BLaER1 (cell line): ENCODE measurements around the gene OR6C76.
A peak's percentile ranks its signal among the peaks of the same experiment; 100 is the strongest.
"Not testable (repeated sequence)": the region's sequence is repeated elsewhere in the genome, so short reads cannot be mapped to it uniquely, and the experiment has no call there.

Experiments used
- H3K27ac ChIP-seq: shearing (Covaris generic); formaldehyde crosslinking; 2 replicates; pipeline ENCODE4 v1.8.1; 2022
- H3K27me3 ChIP-seq: shearing (Covaris generic); formaldehyde crosslinking; 2 replicates; pipeline ENCODE4 v1.8.1; 2022
- H3K36me3 ChIP-seq: shearing (Covaris generic); formaldehyde crosslinking; 2 replicates; pipeline ENCODE4 v1.8.1; 2022
- H3K4me1 ChIP-seq: shearing (Covaris generic); formaldehyde crosslinking; 2 replicates; pipeline ENCODE4 v1.8.1; 2022
- H3K4me2 ChIP-seq: shearing (Covaris generic); formaldehyde crosslinking; 2 replicates; pipeline ENCODE4 v1.8.1; 2022
- H3K4me3 ChIP-seq: shearing (Covaris generic); formaldehyde crosslinking; 2 replicates; pipeline ENCODE4 v1.8.1; 2022
- H3K9ac ChIP-seq: shearing (Covaris generic); formaldehyde crosslinking; 2 replicates; pipeline ENCODE4 v1.8.1; 2022
- H3K9me3 ChIP-seq: shearing (Covaris generic); formaldehyde crosslinking; 2 replicates; pipeline ENCODE4 v1.8.1; 2022
- H4K20me1 ChIP-seq: shearing (Covaris generic); formaldehyde crosslinking; 2 replicates; pipeline ENCODE4 v1.8.1; 2022
- Cebpa-rat ChIP-seq: shearing (Covaris generic); IDR thresholded peaks from 2 replicates; pipeline ENCODE4 v1.8.1; 2022

OR6C76 gene

GRCh38 chr12:55416961-55417360 lies 9.1 kb upstream of the OR6C76 start:
- TF ChIP-seq Cebpa-rat: no peak
- Histone ChIP-seq H3K4me3 (no peak overlapping the region), H3K9ac (no peak overlapping the region), H3K27ac (no peak overlapping the region), H3K9me3 (no peaks in the 10 kb centered on the region), H4K20me1 (no peaks in the 10 kb centered on the region), H3K36me3 (no peaks in the 10 kb centered on the region), H3K27me3 (peaks cover 10% of the 10 kb centered on the region; the same call in 1 of the 2 replicates), H3K4me2 (no peak overlapping the region), H3K4me1 (no peaks in the 10 kb centered on the region)

- H3K36me3 ChIP-seq: no peaks in the 10 kb centered on the region
- no peak overlapping the region for H3K9ac ChIP-seq
- H3K4me1 ChIP-seq: no peaks in the 10 kb centered on the region
- TF ChIP-seq Cebpa-rat: no peak
- no peaks in the 10 kb centered on the region for H3K9me3 ChIP-seq
- no peak overlapping the region for H3K4me2 ChIP-seq
- H3K27me3 ChIP-seq: peaks cover 4% of the 10 kb centered on the region; the same call in 1 of the 2 replicates
- no peak overlapping the region for H3K4me3 ChIP-seq
- H3K27ac ChIP-seq: no peak overlapping the region
- no peaks in the 10 kb centered on the region for H4K20me1 ChIP-seq
These were observed 5.6 kb upstream of the OR6C76 start for GRCh38 chr12:55420307-55420962.

GRCh38 chr12:55428331-55429243 lies 2.5 kb downstream of the OR6C76 start:
- no peak overlapping the region for H3K27ac ChIP-seq
- no peak for TF ChIP-seq Cebpa-rat
- no peak overlapping the region for H3K4me2 ChIP-seq

GRCh38 chr12:55441233-55441632 lies 15.2 kb downstream of the OR6C76 start:
- not testable (repeated sequence) for H3K36me3 ChIP-seq, H3K4me3 ChIP-seq, H3K9ac ChIP-seq, H3K27ac ChIP-seq, H3K4me1 ChIP-seq, H3K4me2 ChIP-seq, H4K20me1 ChIP-seq, H3K27me3 ChIP-seq
- H3K9me3 ChIP-seq: peaks cover 13% of the 10 kb centered on the region

More at GRCh38 chr12:55428331-55429243, 2.5 kb downstream of the OR6C76 start:
- Histone ChIP-seq H3K9me3 (no peaks in the 10 kb centered on the region), H3K36me3 (no peaks in the 10 kb centered on the region), H3K9ac (no peak overlapping the region), H3K27me3 (no peaks in the 10 kb centered on the region), H4K20me1 (no peaks in the 10 kb centered on the region), H3K4me3 (no peak overlapping the region), H3K4me1 (no peaks in the 10 kb centered on the region)

GRCh38 chr12:55443776-55444175 lies 17.7 kb downstream of the OR6C76 start, which contains the start of gene OR6C2:
TSS of gene OR6C2 (plus strand) at chr12:55444076. CDS start at chr12:55452214, 8,138 bp downstream.
- Histone ChIP-seq H4K20me1 (no peaks in the 10 kb centered on the region), H3K27me3 (no peaks in the 10 kb centered on the region), H3K27ac (no peak within 1 kb of the TSS), H3K9ac (no peak within 1 kb of the TSS), H3K4me2 (0 out of 2 replicates have a peak within 1 kb of the TSS, but pooled peaks have one; percentile 3), H3K9me3 (peaks cover 13% of the 10 kb centered on the region), H3K4me3 (no peak within 1 kb of the TSS), H3K4me1 (no peaks in the 10 kb centered on the region), H3K36me3 (no peaks in the 10 kb centered on the region)
- TF ChIP-seq Cebpa-rat: no peak

- Histone ChIP-seq H3K27ac (no peak overlapping the region), H3K4me3 (no peak overlapping the region), H4K20me1 (no peaks in the 10 kb centered on the region), H3K9me3 (peaks cover 12% of the 10 kb centered on the region), H3K9ac (no peak overlapping the region), H3K4me1 (no peaks in the 10 kb centered on the region), H3K4me2 (no peak overlapping the region), H3K36me3 (no peaks in the 10 kb centered on the region), H3K27me3 (no peaks in the 10 kb centered on the region)
- TF ChIP-seq Cebpa-rat: no peak
These were observed 19.3 kb downstream of the OR6C76 start for GRCh38 chr12:55445357-55445756.

- H4K20me1 ChIP-seq: no peaks in the 10 kb centered on the region
- H3K4me3 ChIP-seq: no peak overlapping the region
- H3K9ac ChIP-seq: no peak overlapping the region
- H3K4me2 ChIP-seq: no peak overlapping the region
- no peaks in the 10 kb centered on the region for H3K27me3 ChIP-seq
- peaks cover 2% of the 10 kb centered on the region for H3K9me3 ChIP-seq
- no peaks in the 10 kb centered on the region for H3K36me3 ChIP-seq
- TF ChIP-seq Cebpa-rat: no peak
- H3K4me1 ChIP-seq: no peaks in the 10 kb centered on the region
- H3K27ac ChIP-seq: no peak overlapping the region
These were observed 20.3 kb downstream of the OR6C76 start for GRCh38 chr12:55446326-55446725.

GRCh38 chr12:55448825-55449224 lies 22.8 kb downstream of the OR6C76 start:
- Histone ChIP-seq H3K36me3 (no peaks in the 10 kb centered on the region), H3K4me2 (no peak overlapping the region), H3K4me1 (no peaks in the 10 kb centered on the region), H3K9me3 (no peaks in the 10 kb centered on the region), H3K27ac (no peak overlapping the region), H3K9ac (no peak overlapping the region), H3K27me3 (no peaks in the 10 kb centered on the region), H4K20me1 (no peaks in the 10 kb centered on the region), H3K4me3 (no peak overlapping the region)
- no peak for TF ChIP-seq Cebpa-rat

GRCh38 chr12:55464926-55465325 lies 38.9 kb downstream of the OR6C76 start:
- H3K9ac ChIP-seq, H3K36me3 ChIP-seq, H3K27ac ChIP-seq, H3K27me3 ChIP-seq, H3K4me3 ChIP-seq, H4K20me1 ChIP-seq, H3K9me3 ChIP-seq, H3K4me2 ChIP-seq: not testable (repeated sequence)
- H3K4me1 ChIP-seq: peaks cover 16% of the 10 kb centered on the region

- no peak overlapping the region for H3K4me3 ChIP-seq
- no peaks in the 10 kb centered on the region for H3K27me3 ChIP-seq
- no peak overlapping the region for H3K9ac ChIP-seq
- H3K27ac ChIP-seq: no peak overlapping the region
- H3K4me2 ChIP-seq: peak overlapping the region; percentile 45
- H3K9me3 ChIP-seq: peaks cover 4% of the 10 kb centered on the region; the same call in 1 of the 2 replicates
- no peaks in the 10 kb centered on the region for H3K36me3 ChIP-seq
- no peak for TF ChIP-seq Cebpa-rat
- H4K20me1 ChIP-seq: no peaks in the 10 kb centered on the region
- peaks cover 16% of the 10 kb centered on the region for H3K4me1 ChIP-seq
These were observed 41.8 kb downstream of the OR6C76 start for GRCh38 chr12:55467836-55468235.
